Measurements from ENCODE around the gene GDA. TPM values are rescaled to one million over a fixed set of nuclear protein-coding genes. Genes with fewer than 3 reads are reported as not detected.

GDA gene
- total RNA-seq, 1 donor = 0.90 TPM

GRCh38 chr9:72251589-72251988, 102.3 kb downstream of the GDA start:
- H3K4me3 ChIP-seq (ENCODE audit: low read depth, low read length) = no peak overlapping the region
- no peak for DNase-seq (ENCODE audit: low read depth)
- TF ChIP-seq CTCF (IDR thresholded peaks at IDR 0.05; ENCODE audit: insufficient read depth, low read length) = no peak

GRCh38 chr9:72254901-72255545, 105.8 kb downstream of the GDA start:
- no peak overlapping the region for H3K4me3 ChIP-seq (ENCODE audit: low read depth, low read length)
- no peak for DNase-seq (ENCODE audit: low read depth)
- no peak for TF ChIP-seq CTCF (IDR thresholded peaks at IDR 0.05; ENCODE audit: insufficient read depth, low read length)

GRCh38 chr9:72255569-72255968, 106.3 kb downstream of the GDA start:
- no peak overlapping the region for H3K4me3 ChIP-seq (ENCODE audit: low read depth, low read length)
- DNase-seq (ENCODE audit: low read depth) = no peak
- no peak for TF ChIP-seq CTCF (IDR thresholded peaks at IDR 0.05; ENCODE audit: insufficient read depth, low read length)

- H3K4me3 ChIP-seq (ENCODE audit: low read depth, low read length) = no peak overlapping the region
- TF ChIP-seq CTCF (IDR thresholded peaks at IDR 0.05; ENCODE audit: insufficient read depth, low read length) = no peak
- no peak for DNase-seq (ENCODE audit: low read depth)
Observed at GRCh38 chr9:72256931-72257330, 107.7 kb downstream of the GDA start.

GRCh38 chr9:72257814-72258213, 108.6 kb downstream of the GDA start:
- no peak overlapping the region for H3K4me3 ChIP-seq (ENCODE audit: low read depth, low read length)
- DNase-seq (ENCODE audit: low read depth) = no peak
- no peak for TF ChIP-seq CTCF (IDR thresholded peaks at IDR 0.05; ENCODE audit: insufficient read depth, low read length)

- no peak for DNase-seq (ENCODE audit: low read depth)
- H3K4me3 ChIP-seq (ENCODE audit: low read depth, low read length) = no peak overlapping the region
- TF ChIP-seq CTCF (IDR thresholded peaks at IDR 0.05; ENCODE audit: insufficient read depth, low read length) = no peak
Observed at GRCh38 chr9:72262063-72262462, 112.8 kb downstream of the GDA start.

- DNase-seq (ENCODE audit: low read depth) = no peak
- H3K4me3 ChIP-seq (ENCODE audit: low read depth, low read length) = no peak overlapping the region
- no peak for TF ChIP-seq CTCF (IDR thresholded peaks at IDR 0.05; ENCODE audit: insufficient read depth, low read length)
Observed at GRCh38 chr9:72263572-72263971, 114.3 kb downstream of the GDA start.

Data from fibroblast of the aortic adventitia (primary cell).